H9 (cell line): Measurements from ENCODE around the gene SSNA1. TPM values are rescaled to one million over a fixed set of nuclear protein-coding genes. Genes with fewer than 3 reads are reported as not detected.

Experiments
- DNase-seq: peaks from one replicate; pipeline ENCODE4 v3.0.0-alpha.2; 2017
- H2AFZ ChIP-seq: one replicate; pipeline ENCODE4 v1.6.1; 2013; ENCODE audit warnings: mild to moderate bottlenecking, low read length, control low read depth, moderate library complexity
- H2AK5ac ChIP-seq: 2 replicates; pipeline ENCODE4 v1.6.1; 2013; ENCODE audit warnings: low read length, control low read depth, mixed read lengths; ENCODE audit not compliant: insufficient read length
- H2BK120ac ChIP-seq: one replicate; pipeline ENCODE4 v1.6.1; 2013; ENCODE audit warnings: low read depth, mild to moderate bottlenecking, low read length, control low read depth, inconsistent platforms; ENCODE audit not compliant: poor library complexity, severe bottlenecking
- H2BK12ac ChIP-seq: 2 replicates; pipeline ENCODE4 v1.6.1; 2013; ENCODE audit warnings: low read length, control low read depth, mixed read lengths, low read depth; ENCODE audit not compliant: insufficient read length
- H2BK15ac ChIP-seq: 2 replicates; pipeline ENCODE4 v1.6.1; 2013; ENCODE audit warnings: low read depth, low read length, control low read depth
- H2BK20ac ChIP-seq: one replicate; pipeline ENCODE4 v1.6.1; 2013; ENCODE audit warnings: low read depth, mild to moderate bottlenecking, low read length, control low read depth, inconsistent platforms; ENCODE audit not compliant: poor library complexity, severe bottlenecking
- H2BK5ac ChIP-seq: 2 replicates; pipeline ENCODE4 v1.6.1; 2013; ENCODE audit warnings: low read length, control low read depth, mixed read lengths; ENCODE audit not compliant: insufficient read length
- H3K14ac ChIP-seq: 2 replicates; pipeline ENCODE4 v1.6.1; 2013; ENCODE audit warnings: low read length, control low read depth; ENCODE audit not compliant: insufficient read depth
- H3K18ac ChIP-seq: 2 replicates; pipeline ENCODE4 v1.6.1; 2013; ENCODE audit warnings: low read depth, mild to moderate bottlenecking, mixed read lengths, low read length, control low read depth; ENCODE audit not compliant: insufficient read length
- H3K23ac ChIP-seq: 2 replicates; pipeline ENCODE4 v1.6.1; 2013; ENCODE audit warnings: low read length, control low read depth, mixed read lengths, low read depth; ENCODE audit not compliant: insufficient read length
- H3K23me2 ChIP-seq: 2 replicates; pipeline ENCODE4 v1.6.1; 2013; ENCODE audit warnings: low read depth, mild to moderate bottlenecking, mixed read lengths, low read length, control low read depth; ENCODE audit not compliant: insufficient read length, poor library complexity, severe bottlenecking
- H3K27ac ChIP-seq: 2 replicates; pipeline ENCODE4 v1.5.1; 2013; ENCODE audit warnings: low read length, control low read depth, mixed read lengths, low read depth; ENCODE audit not compliant: insufficient read length
- H3K27me3 ChIP-seq: 2 replicates; pipeline ENCODE4 v1.6.1; 2013; ENCODE audit warnings: low read length, control low read depth, inconsistent platforms; ENCODE audit not compliant: insufficient read depth
- H3K4ac ChIP-seq: 2 replicates; pipeline ENCODE4 v1.6.1; 2013; ENCODE audit warnings: low read depth, mild to moderate bottlenecking, control low read depth, inconsistent platforms, low read length, moderate library complexity
- H3K4me1 ChIP-seq: 2 replicates; pipeline ENCODE4 v1.6.1; 2013; ENCODE audit warnings: low read length, control low read depth, inconsistent platforms; ENCODE audit not compliant: insufficient read depth
- H3K4me2 ChIP-seq: 2 replicates; pipeline ENCODE4 v1.6.1; 2013; ENCODE audit warnings: low read length, control low read depth, mixed read lengths; ENCODE audit not compliant: insufficient read length, insufficient read depth
- H3K56ac ChIP-seq: 2 replicates; pipeline ENCODE4 v1.6.1; 2013; ENCODE audit warnings: low read depth, mild to moderate bottlenecking, mixed read lengths, low read length, control low read depth; ENCODE audit not compliant: insufficient read length
- H3K79me1 ChIP-seq: 2 replicates; pipeline ENCODE4 v1.6.1; 2013; ENCODE audit warnings: low read depth, mild to moderate bottlenecking, moderate library complexity, low read length, control low read depth, inconsistent platforms; ENCODE audit not compliant: insufficient read depth, poor library complexity, severe bottlenecking
- H3K79me2 ChIP-seq: 2 replicates; pipeline ENCODE4 v1.6.1; 2013; ENCODE audit warnings: low read length, control low read depth, inconsistent platforms; ENCODE audit not compliant: insufficient read depth
- H3K9ac ChIP-seq: 2 replicates; pipeline ENCODE4 v1.6.1; 2013; ENCODE audit warnings: low read length, control low read depth, mixed read lengths; ENCODE audit not compliant: insufficient read length; ENCODE audit errors: extremely low read depth
- H3K9me3 ChIP-seq: one replicate; pipeline ENCODE4 v1.6.1; 2013; ENCODE audit warnings: low read depth, low read length, inconsistent platforms; ENCODE audit not compliant: control insufficient read depth
- H3T11ph ChIP-seq: one replicate; pipeline ENCODE4 v1.6.1; 2013; ENCODE audit warnings: mild to moderate bottlenecking, low read length, control low read depth, inconsistent platforms
- H4K20me1 ChIP-seq: one replicate; pipeline ENCODE4 v1.6.1; 2013; ENCODE audit not compliant: control insufficient read depth, insufficient read length, insufficient read depth
- H4K5ac ChIP-seq: 2 replicates; pipeline ENCODE4 v1.6.1; 2013; ENCODE audit warnings: low read depth, mild to moderate bottlenecking, mixed read lengths, low read length, control low read depth; ENCODE audit not compliant: insufficient read length
- H4K8ac ChIP-seq: replicated peaks from 2 replicates; pipeline ENCODE4 v1.6.1; 2013; ENCODE audit warnings: low read length, control low read depth, mixed read lengths, low read depth; ENCODE audit not compliant: insufficient read length
- H4K91ac ChIP-seq: 2 replicates; pipeline ENCODE4 v1.6.1; 2013; ENCODE audit warnings: low read depth, mild to moderate bottlenecking, moderate library complexity, mixed read lengths, low read length, control low read depth; ENCODE audit not compliant: insufficient read length
- H3K27ac Mint-ChIP-seq, 3 experiments: 2 replicates in 2 of 3; 3 replicates in 1 of 3; pipeline ENCODE4 v1.8.0; 2020 to 2021; ENCODE audit warnings: mixed read lengths in 3 of 3, mild to moderate bottlenecking in 1 of 3, moderate library complexity in 1 of 3
- H3K27me3 Mint-ChIP-seq: 2 replicates; pipeline ENCODE4 v1.8.0; 2021; ENCODE audit warnings: low read depth, mild to moderate bottlenecking, moderate library complexity, mixed read lengths
- H3K36me3 Mint-ChIP-seq, 3 experiments: 2 replicates in 2 of 3; 3 replicates in 1 of 3; pipeline ENCODE4 v1.8.0; 2020 to 2021; ENCODE audit warnings: low read depth in 3 of 3, mixed read lengths in 3 of 3; ENCODE audit not compliant: insufficient read depth in 1 of 3
- H3K4me1 Mint-ChIP-seq, 2 experiments: 2 replicates each; pipeline ENCODE4 v1.8.0; 2020; ENCODE audit warnings: mixed read lengths in 2 of 2
- H3K4me3 Mint-ChIP-seq, 2 experiments: 2 replicates in 1 of 2; 3 replicates in 1 of 2; pipeline ENCODE4 v1.8.0; 2020 to 2021; ENCODE audit warnings: mild to moderate bottlenecking in 2 of 2, mixed read lengths in 2 of 2, moderate library complexity in 1 of 2
- H3K9me3 Mint-ChIP-seq, 2 experiments: 2 replicates in 1 of 2; 3 replicates in 1 of 2; pipeline ENCODE4 v1.8.0; 2020; ENCODE audit warnings: mild to moderate bottlenecking in 2 of 2, mixed read lengths in 2 of 2, moderate library complexity in 1 of 2
- WGBS: extraction: QIAGEN DNeasy Blood & Tissue Kit; methylation state at CpG from one replicate; pipeline ENCODE4 v1.1.7; 2013; ENCODE audit warnings: missing lambda C conversion rate, low lambda C conversion rate, mixed read lengths; ENCODE audit not compliant: insufficient read length; ENCODE audit errors: extremely low coverage; 5-methylcytosine and 5-hydroxymethylcytosine counted together
- total RNA-seq: library from RNA; stranded (reverse); gene quantifications from 2 replicates; pipeline ENCODE4 v1.2.1, GENCODE V29; 2021
- TF ChIP-seq, protein P1 (sequence below): fragments of 200-600 bp; sonication (generic); conservative IDR thresholded peaks from 3 replicates; pipeline ENCODE4 v1.8.0; 2021; ENCODE audit warnings: antibody characterized with exemption, mild to moderate bottlenecking

SSNA1 gene
- total RNA-seq, 1 experiment from 2014 or later = 69.2 TPM

DNA sequence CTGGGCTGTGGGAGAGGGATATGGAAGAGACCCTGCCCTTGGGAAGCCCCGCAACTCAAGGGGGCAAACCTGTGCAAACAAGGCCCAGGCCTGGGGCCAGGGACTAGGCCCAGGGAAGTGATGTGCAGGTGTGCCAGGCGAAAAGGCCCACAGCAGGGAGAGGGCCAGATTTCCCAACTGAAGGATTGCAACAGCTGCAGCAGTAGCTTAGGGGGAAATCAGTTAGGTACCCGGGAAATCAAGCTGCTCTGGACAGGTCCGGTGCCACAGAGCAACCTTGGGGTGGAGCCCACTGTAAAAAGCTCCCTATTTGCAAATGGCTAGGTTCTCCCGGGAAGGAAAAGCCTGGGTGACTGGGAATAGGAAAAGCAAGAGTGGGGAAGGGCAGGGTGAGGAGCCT, 39.1 kb upstream of the SSNA1 start:
- H3T11ph ChIP-seq = no peak overlapping the region
- no peak overlapping the region for H2BK5ac ChIP-seq
- no peaks in the 10 kb centered on the region for H3K79me1 ChIP-seq
- no peaks in the 10 kb centered on the region for H3K23me2 ChIP-seq
- H2AFZ ChIP-seq = no peak overlapping the region
- H2BK15ac ChIP-seq = no peak overlapping the region
- no peak overlapping the region for H4K5ac ChIP-seq
- H3K56ac ChIP-seq = no peak overlapping the region
- no peak overlapping the region for H2BK20ac ChIP-seq
- H3K18ac ChIP-seq = no peak overlapping the region
- no peak overlapping the region for H4K91ac ChIP-seq
- no peak overlapping the region for H2BK12ac ChIP-seq
- no peak overlapping the region for H3K27ac ChIP-seq
- no peak overlapping the region for H3K4me3 Mint-ChIP-seq
- WGBS = no CpG with 5 or more reads among the region's 5 CpGs
- no peaks in the 10 kb centered on the region for H3K79me2 ChIP-seq
- H3K27ac Mint-ChIP-seq = no peak overlapping the region
- no peaks in the 10 kb centered on the region for H3K36me3 Mint-ChIP-seq
- H3K27me3 Mint-ChIP-seq = peaks cover 28% of the 10 kb centered on the region
- no peak overlapping the region for H3K4me2 ChIP-seq
- no peak overlapping the region for H3K23ac ChIP-seq
- no peak overlapping the region for H3K14ac ChIP-seq
- no peak overlapping the region for H2BK120ac ChIP-seq
- peaks cover 0 to 11% of the 10 kb centered on the region in 2 experiments; a peak in 2 of 4 replicates for H3K4me1 Mint-ChIP-seq
- H2AK5ac ChIP-seq = no peak overlapping the region
- H4K8ac ChIP-seq = no peak overlapping the region
- H4K20me1 ChIP-seq = no peaks in the 10 kb centered on the region
- no peaks in the 10 kb centered on the region; a peak in 2 of 5 replicates for H3K9me3 Mint-ChIP-seq
- no peak for DNase-seq
- H3K9me3 ChIP-seq = no peaks in the 10 kb centered on the region
- TF ChIP-seq, protein P1, sequence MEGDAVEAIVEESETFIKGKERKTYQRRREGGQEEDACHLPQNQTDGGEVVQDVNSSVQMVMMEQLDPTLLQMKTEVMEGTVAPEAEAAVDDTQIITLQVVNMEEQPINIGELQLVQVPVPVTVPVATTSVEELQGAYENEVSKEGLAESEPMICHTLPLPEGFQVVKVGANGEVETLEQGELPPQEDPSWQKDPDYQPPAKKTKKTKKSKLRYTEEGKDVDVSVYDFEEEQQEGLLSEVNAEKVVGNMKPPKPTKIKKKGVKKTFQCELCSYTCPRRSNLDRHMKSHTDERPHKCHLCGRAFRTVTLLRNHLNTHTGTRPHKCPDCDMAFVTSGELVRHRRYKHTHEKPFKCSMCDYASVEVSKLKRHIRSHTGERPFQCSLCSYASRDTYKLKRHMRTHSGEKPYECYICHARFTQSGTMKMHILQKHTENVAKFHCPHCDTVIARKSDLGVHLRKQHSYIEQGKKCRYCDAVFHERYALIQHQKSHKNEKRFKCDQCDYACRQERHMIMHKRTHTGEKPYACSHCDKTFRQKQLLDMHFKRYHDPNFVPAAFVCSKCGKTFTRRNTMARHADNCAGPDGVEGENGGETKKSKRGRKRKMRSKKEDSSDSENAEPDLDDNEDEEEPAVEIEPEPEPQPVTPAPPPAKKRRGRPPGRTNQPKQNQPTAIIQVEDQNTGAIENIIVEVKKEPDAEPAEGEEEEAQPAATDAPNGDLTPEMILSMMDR = no peak
- no peaks in the 10 kb centered on the region; the same call in 1 of the 2 replicates for H3K4me1 ChIP-seq
- H3K4ac ChIP-seq = no peak overlapping the region
- H3K27me3 ChIP-seq = no peaks in the 10 kb centered on the region
- no peak overlapping the region for H3K9ac ChIP-seq
